ENCODE data around the gene SH3GL3. TPM values are rescaled to one million over a fixed set of nuclear protein-coding genes. Genes with fewer than 3 reads are reported as not detected.

The SH3GL3 gene
- total and polyA plus RNA-seq, 2 of the 4 experiments (the other 2 are of a cell fraction): not detected

GRCh38 chr15:83404121-83404520 is 43.0 kb upstream of the SH3GL3 start:
- no CpG with 5 or more reads among the region's 3 CpGs for WGBS, 2 experiments (ENCODE audit: extremely low coverage in 2 of 2, insufficient read length in 1 of 2)
- Histone ChIP-seq H2BK5ac (ENCODE audit: low read depth, low read length, poor library complexity, severe bottlenecking) (no peak overlapping the region), H2BK20ac (ENCODE audit: low read depth, low read length) (no peak overlapping the region), H2AFZ (replicated peaks; ENCODE audit: low read length, poor library complexity) (no peak overlapping the region), H3K9me3 (ENCODE audit: control insufficient read depth, insufficient read depth, low read length) (no peaks in the 10 kb centered on the region), H3K27me3 (ENCODE audit: control insufficient read depth, insufficient read depth, low read length) (no peaks in the 10 kb centered on the region), H3K4me3 (ENCODE audit: insufficient read depth, low read depth, low read length) (no peak overlapping the region), H4K20me1 (ENCODE audit: insufficient read depth, low read length) (no peaks in the 10 kb centered on the region), H3K4me1 (ENCODE audit: control insufficient read depth, insufficient read depth, low read length) (no peaks in the 10 kb centered on the region), H3K56ac (ENCODE audit: extremely low read depth, insufficient read depth, low read length) (no peak overlapping the region), H3K4ac (ENCODE audit: low read depth, low read length) (no peak overlapping the region), H3K23ac (ENCODE audit: low read depth, low read length) (no peak overlapping the region), H2BK15ac (ENCODE audit: low read depth, low read length) (no peak overlapping the region), H3K14ac (replicated peaks; ENCODE audit: low read depth, low read length) (no peak overlapping the region), H3K9me1 (ENCODE audit: insufficient read depth, low read length) (no peaks in the 10 kb centered on the region), H3K79me1 (ENCODE audit: low read depth in 1 of 2, low read length in 2 of 2) (no peaks in the 10 kb centered on the region), H4K91ac (ENCODE audit: insufficient read depth, low read depth, low read length) (no peak overlapping the region), H3K27ac (ENCODE audit: insufficient read depth, low read length) (no peak overlapping the region), H4K5ac (ENCODE audit: low read depth, low read length) (no peak overlapping the region), H2AK9ac (replicated peaks; ENCODE audit: low read depth, low read length, poor library complexity) (no peak overlapping the region), H3K18ac (ENCODE audit: low read depth, low read length) (no peak overlapping the region), H2AK5ac (ENCODE audit: low read depth, low read length) (no peak overlapping the region), H2BK120ac (ENCODE audit: low read depth, low read length) (no peak overlapping the region), H3K4me2 (ENCODE audit: low read depth, low read length) (no peak overlapping the region), H3K36me3 (ENCODE audit: control insufficient read depth, insufficient read depth, low read length) (no peaks in the 10 kb centered on the region), H3K9ac (ENCODE audit: low read depth, low read length) (no peak overlapping the region), H4K8ac (ENCODE audit: low read depth in 2 of 2, low read length in 2 of 2) (no peak overlapping the region)
- in situ Hi-C loops (cut with MboI; ENCODE audit: low sequenced_read_pairs): no loop called here
- DNase-seq (no peak), ATAC-seq (ENCODE audit: low read depth) (no peak)
- no peak for TF ChIP-seq MAFK (IDR thresholded peaks at IDR 0.05; ENCODE audit: low read depth, low read length)
- TF ChIP-seq, protein P1, sequence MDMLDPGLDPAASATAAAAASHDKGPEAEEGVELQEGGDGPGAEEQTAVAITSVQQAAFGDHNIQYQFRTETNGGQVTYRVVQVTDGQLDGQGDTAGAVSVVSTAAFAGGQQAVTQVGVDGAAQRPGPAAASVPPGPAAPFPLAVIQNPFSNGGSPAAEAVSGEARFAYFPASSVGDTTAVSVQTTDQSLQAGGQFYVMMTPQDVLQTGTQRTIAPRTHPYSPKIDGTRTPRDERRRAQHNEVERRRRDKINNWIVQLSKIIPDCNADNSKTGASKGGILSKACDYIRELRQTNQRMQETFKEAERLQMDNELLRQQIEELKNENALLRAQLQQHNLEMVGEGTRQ (IDR thresholded peaks at IDR 0.05; ENCODE audit: low read depth, low read length): no peak
- TF ChIP-seq RAD21 (IDR thresholded peaks at IDR 0.05; ENCODE audit: low read length): no peak
- ChIA-PET CTCF (no interaction called here), POLR2A (ENCODE audit: unreplicated experiment) (no interaction called here)
- intact Hi-C loops (cut with micrococcal nuclease): no loop called here
- dilution Hi-C loops (cut with HindIII; ENCODE audit: low sequenced_read_pairs, unreplicated experiment): no loop called here
- BruUV-seq (replicated peaks): no TSS peak
